Stimulated activated CD8-positive, alpha-beta memory T cell treated with anti-CD3 and anti-CD28 coated beads, Interleukin-7, amount 100 ng/mL, for 48 hours (primary cell): ENCODE results near the gene XCL2.
A peak's percentile ranks its signal among the peaks of the same experiment; 100 is the strongest.
"Not testable (repeated sequence)": the region's sequence is repeated elsewhere in the genome, so short reads cannot be mapped to it uniquely, and the experiment has no call there.

Experiments used
- DNase-seq, 2 donors: peaks; one replicate each; pipeline ENCODE4 v3.0.0-alpha.2; 2020; ENCODE audit warnings: low read depth in 1 of 2; ENCODE audit errors: extremely low read depth in 1 of 2

Gene XCL2, protein sequence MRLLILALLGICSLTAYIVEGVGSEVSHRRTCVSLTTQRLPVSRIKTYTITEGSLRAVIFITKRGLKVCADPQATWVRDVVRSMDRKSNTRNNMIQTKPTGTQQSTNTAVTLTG

DNA sequence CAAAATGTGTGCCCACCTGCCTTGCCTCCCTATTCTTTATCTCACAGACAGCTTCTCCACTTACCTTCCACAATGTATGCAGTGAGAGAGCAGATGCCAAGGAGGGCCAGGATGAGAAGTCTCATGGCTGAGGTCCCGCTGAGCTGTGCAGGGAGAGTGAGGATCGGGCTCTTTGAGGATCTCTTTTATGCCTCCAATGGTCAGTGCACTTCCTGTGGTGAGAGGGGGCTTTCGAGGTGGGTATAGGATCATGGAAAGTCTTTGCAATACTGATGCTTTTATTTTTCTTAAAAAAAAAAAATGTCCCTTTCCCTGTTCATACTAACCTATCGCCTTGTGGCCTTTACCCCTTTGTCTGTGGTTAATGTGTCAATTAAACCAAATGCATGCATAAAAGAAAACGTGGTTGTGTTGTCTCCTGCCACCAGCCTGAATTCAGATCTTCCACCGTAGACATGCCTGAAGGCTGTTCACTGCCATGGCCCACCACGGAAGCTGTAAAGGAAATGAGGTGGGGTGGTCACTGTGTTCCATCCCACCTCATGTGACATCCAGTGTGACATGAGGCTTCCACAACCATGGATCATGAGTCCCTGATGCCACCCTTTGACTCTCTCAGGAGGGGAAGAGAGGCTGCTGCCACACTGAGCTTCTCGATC lies at the start of gene XCL2:
TSS of gene XCL2 (minus strand) at position 158 of the 659 bp plus-strand sequence. CDS start at position 125, 33 bp downstream.
- not testable (repeated sequence) for DNase-seq

DNA sequence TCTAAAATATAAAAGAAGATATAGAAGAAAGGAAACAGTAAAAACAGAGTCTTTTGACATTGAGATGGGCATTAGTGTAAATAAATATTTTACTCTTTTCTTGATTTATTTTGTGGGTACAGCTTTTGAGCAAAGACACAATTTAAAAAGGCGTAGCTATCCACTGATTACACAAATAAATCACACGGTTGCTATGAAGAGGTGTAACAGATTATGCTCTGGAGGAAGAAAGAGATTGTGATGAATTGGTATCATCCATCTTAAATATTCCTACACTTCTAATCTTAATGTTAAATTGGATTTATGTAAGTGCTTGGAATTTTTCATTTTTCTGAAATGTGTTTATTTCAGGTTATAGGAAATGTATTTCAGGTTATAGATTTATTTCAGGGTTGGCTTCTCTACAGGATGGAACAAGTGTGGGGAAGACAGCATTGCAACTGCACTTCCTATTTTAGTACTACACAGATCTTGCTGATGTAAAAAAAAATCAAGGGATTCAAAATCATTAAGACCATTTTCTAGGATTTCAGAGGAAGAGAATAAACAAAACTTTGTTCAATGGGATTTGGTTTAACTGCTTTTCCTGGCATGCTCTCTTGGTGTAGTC lies 47.9 kb upstream of the XCL2 start:
- DNase-seq: no peak

- no peak for DNase-seq
Observed at GRCh38 chr1:168591066-168591465, 47.3 kb upstream of the XCL2 start.

DNA sequence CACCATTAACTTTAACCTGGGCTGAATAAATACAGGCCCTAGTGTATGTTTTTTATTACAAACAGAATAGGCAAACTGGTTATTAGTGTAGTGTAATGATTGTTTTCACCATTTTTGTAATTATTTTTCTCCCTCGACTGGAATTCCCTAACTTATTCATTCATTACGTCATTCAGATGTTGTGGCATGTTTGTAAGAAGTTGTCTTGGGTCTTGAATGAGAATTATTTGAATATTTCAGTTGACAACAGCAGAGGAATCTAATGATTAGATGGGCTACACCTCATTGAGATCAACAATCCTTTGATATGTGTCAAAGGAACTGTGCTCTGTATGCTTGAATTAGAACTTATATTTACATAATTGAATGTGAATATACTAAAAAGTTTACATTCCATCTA lies 45.4 kb upstream of the XCL2 start:
- no peak for DNase-seq

- DNase-seq: no peak
Observed at GRCh38 chr1:168585937-168586336, 42.1 kb upstream of the XCL2 start.

- DNase-seq: no peak
Observed at GRCh38 chr1:168585191-168585590, 41.4 kb upstream of the XCL2 start.

DNA sequence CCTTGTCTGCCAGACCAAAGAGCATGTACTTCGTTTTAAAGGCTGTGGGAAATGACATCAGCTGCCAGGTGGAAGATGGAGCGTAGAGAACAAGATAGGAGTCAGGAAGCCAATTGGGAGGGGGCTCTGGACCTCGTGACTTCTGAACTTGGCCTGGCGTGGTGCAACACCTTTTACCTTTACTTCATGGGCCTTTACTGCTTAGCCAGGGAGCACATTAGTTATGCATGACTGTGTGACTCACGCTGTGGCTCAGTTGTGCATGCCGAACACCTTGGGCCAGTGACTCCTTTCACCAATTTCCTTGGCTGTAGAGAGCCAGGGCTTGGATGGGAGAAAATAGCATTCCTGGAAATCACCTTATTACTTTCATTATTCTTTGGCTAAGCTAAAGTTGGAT lies 39.8 kb upstream of the XCL2 start:
- DNase-seq: no peak

DNA sequence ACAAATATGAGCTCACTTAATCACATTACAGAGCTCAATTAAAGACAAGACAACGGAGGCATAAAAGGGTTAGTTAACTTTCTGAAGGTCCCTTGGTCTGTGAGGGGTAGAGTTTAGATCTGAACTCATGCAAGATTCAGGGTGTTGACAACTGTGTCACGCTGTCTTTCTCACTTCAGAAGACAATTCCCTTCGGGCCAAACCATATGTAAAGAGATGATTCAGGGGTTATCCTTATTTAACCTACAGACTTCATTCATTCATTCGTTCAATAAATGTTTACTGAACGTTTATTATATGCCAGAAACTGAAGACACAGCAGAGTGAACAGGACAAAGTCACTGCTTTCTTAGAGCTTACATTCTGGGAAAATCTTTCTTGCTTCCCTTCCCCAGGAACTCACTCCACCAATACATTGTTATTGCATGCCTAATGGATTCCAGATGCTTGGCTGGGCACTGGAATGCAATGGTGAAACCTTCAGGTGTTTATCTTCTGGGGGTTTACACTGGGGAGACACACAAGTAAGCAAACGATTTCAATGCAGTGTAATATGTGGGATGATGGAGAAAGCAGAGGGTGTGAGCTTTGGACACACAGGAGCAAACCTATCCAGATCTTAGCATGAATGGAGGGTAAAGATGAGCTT lies 39.0 kb upstream of the XCL2 start:
- no peak for DNase-seq

DNA sequence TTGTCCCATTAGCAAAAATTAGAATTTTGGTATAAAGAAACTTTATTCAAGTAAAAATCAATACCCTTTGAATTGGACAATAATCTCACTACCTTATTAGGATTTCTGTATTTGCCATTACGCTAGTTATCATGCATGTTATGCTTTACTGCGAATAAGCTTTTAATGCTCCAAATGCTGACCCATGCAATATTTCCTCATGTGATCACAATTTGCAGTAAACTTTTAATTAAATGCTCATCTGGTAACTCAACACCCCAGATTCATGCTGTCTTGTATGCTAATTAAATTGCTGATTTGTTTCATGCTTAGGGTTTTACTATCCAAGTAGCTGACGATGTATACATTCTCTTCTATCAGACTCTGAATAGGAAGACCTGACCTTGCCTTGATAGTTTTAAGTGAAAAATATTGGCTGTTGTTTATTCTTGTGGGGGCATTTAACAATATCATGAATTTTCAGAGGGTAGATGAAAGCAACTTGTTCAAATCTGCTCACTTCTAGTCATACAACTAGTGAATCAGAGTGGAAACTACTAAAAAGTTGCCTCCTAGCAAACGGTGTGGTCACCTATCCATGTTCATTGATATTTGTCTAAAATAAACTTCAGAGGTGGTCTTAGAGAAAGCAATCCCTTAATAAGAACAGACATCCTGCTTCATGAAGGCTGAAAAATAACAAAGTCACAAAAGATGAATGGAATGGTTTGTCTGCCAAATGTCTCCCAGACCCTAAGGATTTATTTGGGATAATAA lies 38.2 kb upstream of the XCL2 start:
- DNase-seq: no peak

DNA sequence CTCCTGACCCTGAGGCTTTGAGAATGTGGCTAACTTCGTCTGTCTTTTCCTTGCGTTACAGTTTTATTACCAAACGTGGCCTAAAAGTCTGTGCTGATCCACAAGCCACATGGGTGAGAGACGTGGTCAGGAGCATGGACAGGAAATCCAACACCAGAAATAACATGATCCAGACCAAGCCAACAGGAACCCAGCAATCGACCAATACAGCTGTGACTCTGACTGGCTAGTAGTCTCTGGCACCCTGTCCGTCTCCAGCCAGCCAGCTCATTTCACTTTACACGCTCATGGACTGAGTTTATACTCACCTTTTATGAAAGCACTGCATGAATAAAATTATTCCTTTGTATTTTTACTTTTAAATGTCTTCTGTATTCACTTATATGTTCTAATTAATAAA lies 37.2 kb upstream of the XCL2 start:
- DNase-seq: not testable (repeated sequence)

- not testable (repeated sequence) for DNase-seq
Observed at GRCh38 chr1:168580290-168580689, 36.5 kb upstream of the XCL2 start.

DNA sequence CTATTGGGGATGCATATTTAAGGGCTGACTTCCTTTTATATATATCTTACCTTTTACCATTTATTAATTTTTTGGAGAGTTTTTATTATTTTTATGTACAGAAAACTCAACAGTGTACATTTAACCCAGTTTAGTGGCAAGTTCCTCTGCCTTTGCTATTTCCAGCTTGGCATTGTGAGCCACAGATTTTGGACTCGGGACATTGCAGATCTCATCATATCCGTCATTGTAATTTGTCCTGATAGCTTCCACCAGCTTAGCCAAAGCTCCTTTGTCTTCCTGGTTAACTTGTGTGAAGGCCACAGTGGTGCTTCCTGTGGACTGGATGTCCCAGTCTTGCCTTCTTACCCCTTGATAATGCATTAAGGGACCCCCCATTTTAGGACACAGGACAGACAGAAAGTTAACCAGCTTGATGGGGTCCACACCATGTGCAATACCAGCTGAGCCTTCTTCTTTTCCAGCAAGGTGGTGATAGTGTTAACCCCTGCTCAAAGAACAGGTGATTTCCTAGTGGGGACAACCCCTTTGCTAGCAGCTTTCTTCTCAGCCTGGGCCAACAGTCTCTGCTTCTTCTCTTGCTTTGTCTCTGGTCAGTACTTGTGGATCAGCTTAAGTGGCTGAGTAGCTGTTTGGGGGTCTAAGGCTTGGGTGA lies 34.9 kb upstream of the XCL2 start:
- not testable (repeated sequence) for DNase-seq

- peak in 1 of 2 donors; percentile 22 for DNase-seq
Observed at GRCh38 chr1:168576245-168576688, 32.5 kb upstream of the XCL2 start, which contains the start of gene XCL1. TSS of gene XCL1 (plus strand) at chr1:168576605. CDS start at chr1:168576638, 33 bp downstream.

- DNase-seq: not testable (repeated sequence)
Observed at GRCh38 chr1:168574234-168574633, 30.4 kb upstream of the XCL2 start.

- DNase-seq: no peak
Observed at GRCh38 chr1:168572633-168573032, 28.8 kb upstream of the XCL2 start.

GRCh38 chr1:168570652-168571051 lies 26.9 kb upstream of the XCL2 start:
- no peak for DNase-seq

- no peak for DNase-seq
Observed at GRCh38 chr1:168568346-168568745, 24.5 kb upstream of the XCL2 start.

DNA sequence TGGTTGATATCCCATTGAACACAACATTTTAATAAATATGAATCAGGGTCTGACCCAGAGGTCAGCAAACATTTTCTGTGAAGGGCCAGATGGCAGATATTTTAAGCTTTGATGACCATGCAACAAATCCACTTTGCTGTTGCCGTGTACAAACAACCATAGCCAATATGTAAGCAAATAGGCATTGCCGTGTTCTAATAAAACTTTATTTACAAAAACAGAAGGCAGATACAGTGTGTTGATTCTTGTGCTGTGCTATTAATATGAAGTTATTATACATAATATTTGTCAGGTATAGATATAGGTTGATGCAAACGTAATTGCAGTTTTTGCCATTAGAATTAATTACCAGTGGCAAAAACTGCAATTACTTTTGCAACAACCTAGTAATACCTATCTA lies 23.8 kb upstream of the XCL2 start:
- no peak for DNase-seq

DNA sequence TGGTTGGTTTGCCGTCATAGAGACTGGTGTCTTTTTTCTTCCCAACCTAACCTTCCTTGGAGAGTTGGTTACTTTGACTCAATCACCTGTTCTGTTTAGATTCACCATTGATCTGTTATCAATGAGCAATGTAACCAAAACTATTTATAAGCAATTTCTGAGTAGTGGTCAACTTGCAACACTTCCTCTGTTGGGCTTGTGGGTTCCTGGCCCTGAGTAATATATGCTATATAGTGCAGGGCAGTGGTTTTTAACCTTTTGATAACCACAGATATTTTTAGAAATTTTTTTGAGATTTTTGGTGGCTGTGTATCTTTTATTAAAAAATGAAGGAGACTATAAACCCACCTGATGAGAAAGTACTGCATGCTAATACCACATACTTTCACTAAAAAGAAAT lies 23.2 kb upstream of the XCL2 start:
- no peak for DNase-seq

- DNase-seq: no peak
Observed at GRCh38 chr1:168565825-168566224, 22.0 kb upstream of the XCL2 start.

DNA sequence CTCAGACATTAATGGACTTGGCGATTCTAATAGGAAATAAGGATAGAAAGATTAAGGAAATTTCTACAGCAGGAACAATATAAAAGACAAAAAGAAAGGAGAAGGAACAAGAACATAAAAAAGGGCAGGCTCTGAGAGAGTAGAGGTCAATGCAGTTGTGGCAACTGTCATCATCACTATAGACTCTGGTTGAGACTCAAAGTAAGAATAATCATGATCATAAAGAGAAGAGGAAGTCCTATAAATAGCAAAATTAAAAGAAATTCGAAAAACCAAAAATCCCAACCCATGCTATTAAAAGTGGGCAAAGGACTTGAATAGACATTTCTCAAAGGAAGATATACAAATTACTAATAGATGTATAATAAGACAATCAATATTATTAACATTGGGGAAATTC lies 18.2 kb upstream of the XCL2 start:
- no peak for DNase-seq
